Measurements from ENCODE around the gene TCF3.

Gene TCF3

GRCh38 chr19:1599460-1599846 is 53.0 kb downstream of the TCF3 start:
- H3K4me3 ChIP-seq (ENCODE audit: low read depth, low read length), result no peak overlapping the region
- no peak for TF ChIP-seq CTCF (IDR thresholded peaks at IDR 0.05; ENCODE audit: low read depth, low read length, missing control alignments)
- no peak for DNase-seq (ENCODE audit: low read depth)

GRCh38 chr19:1598777-1599459 is 53.5 kb downstream of the TCF3 start:
- DNase-seq (ENCODE audit: low read depth), result no peak
- H3K4me3 ChIP-seq (ENCODE audit: low read depth, low read length), result no peak overlapping the region
- TF ChIP-seq CTCF (IDR thresholded peaks at IDR 0.05; ENCODE audit: low read depth, low read length, missing control alignments), result no peak

GRCh38 chr19:1593501-1593772 is 59.0 kb downstream of the TCF3 start:
- TF ChIP-seq CTCF (IDR thresholded peaks at IDR 0.05; ENCODE audit: low read depth, low read length, missing control alignments), result no peak
- H3K4me3 ChIP-seq (ENCODE audit: low read depth, low read length), result peak overlapping the region; percentile 84

GRCh38 chr19:1592755-1593500 is 59.5 kb downstream of the TCF3 start, which contains the start of gene MBD3:
Gene MBD3, minus strand, starts transcription at chr19:1592865. Its CDS starts 234 bp downstream, at chr19:1592631.
- no peak for TF ChIP-seq CTCF (IDR thresholded peaks at IDR 0.05; ENCODE audit: low read depth, low read length, missing control alignments)
- H3K4me3 ChIP-seq (ENCODE audit: low read depth, low read length), result peak within 1 kb of the TSS; percentile 85
- DNase-seq (ENCODE audit: low read depth), result peak; percentile 68

More at GRCh38 chr19:1593501-1593772, 59.0 kb downstream of the TCF3 start:
- DNase-seq (ENCODE audit: low read depth), result no peak

GRCh38 chr19:1592024-1592754 is 60.2 kb downstream of the TCF3 start:
- H3K4me3 ChIP-seq (ENCODE audit: low read depth, low read length), result peak overlapping the region; percentile 85
- peak; percentile 58 for DNase-seq (ENCODE audit: low read depth)
- TF ChIP-seq CTCF (IDR thresholded peaks at IDR 0.05; ENCODE audit: low read depth, low read length, missing control alignments), result no peak

GRCh38 chr19:1591421-1592023 is 60.9 kb downstream of the TCF3 start:
- no peak for DNase-seq (ENCODE audit: low read depth)
- no peak for TF ChIP-seq CTCF (IDR thresholded peaks at IDR 0.05; ENCODE audit: low read depth, low read length, missing control alignments)
- H3K4me3 ChIP-seq (ENCODE audit: low read depth, low read length), result peak overlapping the region; percentile 85

Data from GM12864 (cell line).